Measurements from ENCODE around the gene CHST15.

Gene CHST15

DNA sequence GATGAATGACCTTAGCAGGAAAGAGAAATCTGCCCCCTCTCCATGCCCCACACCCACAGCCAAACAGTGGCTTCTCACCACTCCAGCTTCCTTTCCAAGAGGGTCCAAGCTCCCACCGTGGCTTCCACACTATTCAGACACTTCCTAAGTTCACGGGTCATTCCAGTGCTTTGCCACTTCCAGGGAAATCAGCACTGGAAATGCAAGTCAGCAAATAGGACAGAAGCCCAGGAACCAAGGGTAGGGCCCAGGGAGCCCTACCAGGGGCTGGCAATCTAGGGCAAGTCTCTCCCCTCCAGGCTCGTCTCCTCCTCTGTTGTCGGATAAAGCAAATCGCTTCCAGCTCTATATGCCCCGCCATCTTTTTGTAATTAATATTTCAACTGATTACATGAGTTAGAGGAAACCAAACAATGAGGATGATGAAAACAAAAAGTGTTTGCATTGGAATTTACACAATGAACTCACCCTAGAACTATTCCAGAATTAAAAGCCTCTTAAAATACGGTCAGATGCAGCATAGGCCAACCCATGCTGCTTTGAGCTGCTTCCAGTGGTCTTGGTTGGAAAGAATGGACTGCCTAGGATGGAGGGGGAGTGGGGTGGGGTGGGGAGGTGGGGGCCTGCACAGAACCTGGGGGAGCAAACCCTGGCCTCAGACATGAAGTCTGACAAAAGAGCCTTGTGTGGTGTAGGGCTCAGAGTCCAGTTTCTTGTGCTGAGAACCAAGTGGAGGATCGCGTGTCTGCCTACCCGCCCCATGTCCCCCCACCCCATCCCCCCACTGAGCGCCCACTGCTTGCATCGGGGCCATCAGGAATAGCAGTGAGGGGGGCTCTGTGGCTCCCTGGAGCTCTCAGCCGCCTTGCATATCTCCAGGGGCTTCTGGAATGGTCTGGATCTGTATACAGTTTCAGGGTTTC is 127.2 kb downstream of the CHST15 start:
- no peak for DNase-seq (ENCODE audit: low read depth in 2 of 2)

- DNase-seq (ENCODE audit: low read depth in 2 of 2), result no peak
Observed at GRCh38 chr10:123964953-123965352, 128.4 kb downstream of the CHST15 start.

DNA sequence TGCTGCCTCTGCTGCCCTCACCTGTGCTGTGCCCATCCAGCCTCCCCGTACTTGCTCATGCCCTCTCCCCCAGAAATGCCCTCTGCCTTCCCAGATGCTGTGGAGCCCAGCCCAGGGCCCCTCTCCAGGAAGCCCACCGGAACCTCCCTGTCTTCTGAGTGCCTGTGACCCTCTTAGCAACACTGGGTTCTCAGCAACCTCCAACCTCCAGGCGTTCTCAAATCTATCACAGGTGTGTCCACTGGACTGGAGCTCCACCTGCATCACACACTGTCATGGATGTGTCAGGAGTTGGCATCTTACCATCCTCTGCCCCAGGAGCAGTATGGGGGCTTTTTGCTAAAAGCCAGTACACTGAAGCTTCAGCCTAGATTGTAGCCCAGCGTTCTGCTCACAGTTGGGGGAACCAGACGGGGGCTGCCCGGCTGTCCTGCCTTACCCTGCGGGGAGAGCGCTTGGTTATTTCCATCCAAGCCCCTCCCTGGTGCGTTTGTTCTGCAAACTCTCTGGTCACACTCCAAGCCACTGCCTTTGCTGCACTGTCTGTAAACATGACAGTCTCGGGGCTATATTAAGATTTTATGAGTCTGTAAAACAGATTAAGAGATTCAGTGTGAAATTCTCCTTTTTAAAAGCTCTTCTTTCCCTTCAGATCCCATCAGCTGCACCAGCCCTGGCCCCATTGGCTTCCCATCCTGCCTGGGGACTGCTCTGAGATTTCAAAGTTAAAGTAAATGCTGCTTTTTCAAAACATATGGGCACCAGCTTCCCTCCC is 130.5 kb downstream of the CHST15 start:
- no peak for DNase-seq (ENCODE audit: low read depth in 2 of 2)

- DNase-seq (ENCODE audit: low read depth in 2 of 2), result no peak
Observed at GRCh38 chr10:123958241-123958640, 135.2 kb downstream of the CHST15 start.
